Neural cell (in vitro differentiated cells): Measurements from ENCODE around the gene B4GALT1. TPM values are rescaled to one million over a fixed set of nuclear protein-coding genes. Genes with fewer than 3 reads are reported as not detected.

Experiments
- H2AFZ ChIP-seq: fragments of 200-600, 300-800 bp; sonication (generic), shearing (Covaris generic); 2 replicates; pipeline ENCODE4 v1.6.0; 2014; ENCODE audit warnings: low read depth, mild to moderate bottlenecking, antibody characterized with exemption, low read length, moderate library complexity
- H3F3A ChIP-seq: fragments of 200-600 bp; shearing (Covaris generic); 2 replicates; pipeline ENCODE4 v1.6.1; 2016; ENCODE audit warnings: mild to moderate bottlenecking, moderate library complexity, mixed read lengths, antibody characterized with exemption, low read length; ENCODE audit not compliant: insufficient read depth, poor library complexity, severe bottlenecking
- H3K27ac ChIP-seq: fragments of 200-600, 300-800 bp; sonication (generic), shearing (Covaris generic); 2 replicates; pipeline ENCODE4 v1.5.1; 2014; ENCODE audit warnings: mild to moderate bottlenecking, low read length, moderate library complexity
- H3K27me3 ChIP-seq: fragments of 300-800, 200-600 bp; sonication (generic), shearing (Covaris generic); 2 replicates; pipeline ENCODE4 v1.6.0; 2014; ENCODE audit warnings: mild to moderate bottlenecking, low read depth, low read length, moderate library complexity; ENCODE audit not compliant: insufficient read depth
- H3K36me3 ChIP-seq: fragments of 300-800, 200-600 bp; sonication (generic), shearing (Covaris generic); 2 replicates; pipeline ENCODE4 v1.5.1; 2014; ENCODE audit warnings: mild to moderate bottlenecking, antibody characterized with exemption, low read length, moderate library complexity; ENCODE audit not compliant: insufficient read depth
- H3K4me2 ChIP-seq: fragments of 300-800, 200-600 bp; sonication (generic), shearing (Covaris generic); 2 replicates; pipeline ENCODE4 v1.6.0; 2014; ENCODE audit warnings: mild to moderate bottlenecking, low read length
- H3K4me3 ChIP-seq: fragments of 300-800, 200-600 bp; sonication (generic), shearing (Covaris generic); 2 replicates; pipeline ENCODE4 v1.5.1; 2014; ENCODE audit warnings: mild to moderate bottlenecking, low read length, moderate library complexity
- H3K79me2 ChIP-seq: fragments of 200-600 bp; shearing (Covaris generic); replicated peaks from 2 replicates; pipeline ENCODE4 v1.6.0; 2014; ENCODE audit warnings: mild to moderate bottlenecking, low read length, moderate library complexity; ENCODE audit not compliant: insufficient read depth
- H3K9ac ChIP-seq: fragments of 300-800, 200-600 bp; sonication (generic), shearing (Covaris generic); 2 replicates; pipeline ENCODE4 v1.6.1; 2016; ENCODE audit warnings: mild to moderate bottlenecking, low read length, mixed read lengths
- H3K9me2 ChIP-seq: fragments of 200-600 bp; shearing (Covaris generic); 2 replicates; pipeline ENCODE4 v1.6.1; 2016; ENCODE audit warnings: mild to moderate bottlenecking, low read length, mixed read lengths; ENCODE audit not compliant: insufficient read depth
- H3K9me3 ChIP-seq: fragments of 200-600, 300-800 bp; sonication (generic), shearing (Covaris generic); 2 replicates; pipeline ENCODE4 v1.6.1; 2016; ENCODE audit warnings: mild to moderate bottlenecking, mixed run types, low read length, moderate library complexity, mixed read lengths
- H4K20me1 ChIP-seq: fragments of 200-600 bp; shearing (Covaris generic); 2 replicates; pipeline ENCODE4 v1.6.1; 2016; ENCODE audit warnings: mild to moderate bottlenecking, mixed run types; ENCODE audit not compliant: insufficient read depth
- EP300 ChIP-seq: fragments of 450-650 bp; conservative IDR thresholded peaks from 2 replicates; pipeline ENCODE4 v1.6.1; 2014; ENCODE audit warnings: antibody characterized with exemption, mild to moderate bottlenecking, moderate library complexity; ENCODE audit not compliant: poor library complexity, severe bottlenecking
- EZH2 ChIP-seq: fragments of 200-600, 300-800 bp; shearing (Covaris generic), sonication (generic); IDR thresholded peaks from 2 replicates; pipeline ENCODE4 v1.6.1; 2014; ENCODE audit warnings: antibody characterized with exemption, low read length, borderline replicate concordance, mild to moderate bottlenecking; ENCODE audit not compliant: insufficient read depth, poor library complexity, severe bottlenecking
- MXI1 ChIP-seq: fragments of 450-650 bp; conservative IDR thresholded peaks from 2 replicates; pipeline ENCODE4 v1.6.1; 2014; ENCODE audit warnings: antibody characterized with exemption, mild to moderate bottlenecking; ENCODE audit not compliant: poor library complexity, severe bottlenecking
- POLR2AphosphoS5 ChIP-seq: IDR thresholded peaks from 2 replicates; pipeline ENCODE4 v1.6.1; 2012
- RAD21 ChIP-seq: fragments of 450-650 bp; conservative IDR thresholded peaks from 2 replicates; pipeline ENCODE4 v1.6.1; 2014; ENCODE audit warnings: antibody characterized with exemption, mild to moderate bottlenecking, moderate library complexity
- SMC3 ChIP-seq: fragments of 450-650 bp; conservative IDR thresholded peaks from 2 replicates; pipeline ENCODE4 v1.6.1; 2014; ENCODE audit warnings: antibody characterized with exemption, mild to moderate bottlenecking, moderate library complexity; ENCODE audit not compliant: poor library complexity
- TAF1 ChIP-seq: IDR thresholded peaks from 2 replicates; pipeline ENCODE4 v1.6.1; 2012; ENCODE audit warnings: low read depth
- polyA plus RNA-seq: library from polyadenylated mRNA; depleted of rRNA; stranded (reverse); fragments of >200 nt; gene quantifications from 2 replicates; pipeline ENCODE4 v1.2.3, GENCODE V29; 2014
- TF ChIP-seq, protein P1 (sequence below): IDR thresholded peaks from 2 replicates; pipeline ENCODE4 v1.6.1; 2012; ENCODE audit warnings: borderline replicate concordance
- TF ChIP-seq, protein P2 (sequence below): fragments of 450-650 bp; IDR thresholded peaks from 2 replicates; pipeline ENCODE4 v1.5.1; 2014; ENCODE audit warnings: antibody characterized with exemption, mild to moderate bottlenecking, moderate library complexity; ENCODE audit not compliant: poor library complexity, severe bottlenecking

Gene B4GALT1
- polyA plus RNA-seq, 1 donor from 2014 or later, result 0.41 TPM

DNA sequence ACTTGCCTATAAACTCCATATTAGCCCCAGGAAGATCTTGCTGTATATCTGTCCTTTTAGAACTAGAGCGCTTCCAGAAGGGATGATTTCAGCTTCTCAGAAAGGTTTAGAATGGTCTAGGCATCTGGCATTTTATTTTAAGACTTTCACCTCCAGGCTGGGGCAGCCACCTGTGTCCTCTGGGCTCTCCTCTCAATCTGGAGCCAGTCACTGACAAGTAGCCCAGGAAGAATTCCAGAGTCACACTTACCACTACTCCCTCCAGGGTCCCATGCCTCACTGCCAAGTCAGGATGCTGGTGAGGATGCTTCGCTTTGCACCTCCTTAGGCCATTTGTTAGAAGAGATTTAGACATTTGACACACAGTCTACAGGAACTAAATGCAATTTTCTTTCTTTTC, 20.8 kb downstream of the B4GALT1 start:
- no peak overlapping the region for H3K4me2 ChIP-seq
- no peaks in the 10 kb centered on the region for H3F3A ChIP-seq
- no peaks in the 10 kb centered on the region for H3K36me3 ChIP-seq
- H2AFZ ChIP-seq, result no peak overlapping the region
- no peak overlapping the region for H3K27ac ChIP-seq
- no peak overlapping the region for H3K9ac ChIP-seq
- no peaks in the 10 kb centered on the region for H3K27me3 ChIP-seq
- no peaks in the 10 kb centered on the region for H4K20me1 ChIP-seq
- H3K79me2 ChIP-seq, result no peaks in the 10 kb centered on the region
- no peaks in the 10 kb centered on the region for H3K9me2 ChIP-seq
- no peak overlapping the region for H3K4me3 ChIP-seq
- H3K9me3 ChIP-seq, result no peaks in the 10 kb centered on the region
- TF ChIP-seq SMC3 (no peak), EZH2 (no peak), TAF1 (no peak), POLR2AphosphoS5 (no peak), EP300 (no peak), MXI1 (no peak), RAD21 (no peak)
- TF ChIP-seq, protein P1, sequence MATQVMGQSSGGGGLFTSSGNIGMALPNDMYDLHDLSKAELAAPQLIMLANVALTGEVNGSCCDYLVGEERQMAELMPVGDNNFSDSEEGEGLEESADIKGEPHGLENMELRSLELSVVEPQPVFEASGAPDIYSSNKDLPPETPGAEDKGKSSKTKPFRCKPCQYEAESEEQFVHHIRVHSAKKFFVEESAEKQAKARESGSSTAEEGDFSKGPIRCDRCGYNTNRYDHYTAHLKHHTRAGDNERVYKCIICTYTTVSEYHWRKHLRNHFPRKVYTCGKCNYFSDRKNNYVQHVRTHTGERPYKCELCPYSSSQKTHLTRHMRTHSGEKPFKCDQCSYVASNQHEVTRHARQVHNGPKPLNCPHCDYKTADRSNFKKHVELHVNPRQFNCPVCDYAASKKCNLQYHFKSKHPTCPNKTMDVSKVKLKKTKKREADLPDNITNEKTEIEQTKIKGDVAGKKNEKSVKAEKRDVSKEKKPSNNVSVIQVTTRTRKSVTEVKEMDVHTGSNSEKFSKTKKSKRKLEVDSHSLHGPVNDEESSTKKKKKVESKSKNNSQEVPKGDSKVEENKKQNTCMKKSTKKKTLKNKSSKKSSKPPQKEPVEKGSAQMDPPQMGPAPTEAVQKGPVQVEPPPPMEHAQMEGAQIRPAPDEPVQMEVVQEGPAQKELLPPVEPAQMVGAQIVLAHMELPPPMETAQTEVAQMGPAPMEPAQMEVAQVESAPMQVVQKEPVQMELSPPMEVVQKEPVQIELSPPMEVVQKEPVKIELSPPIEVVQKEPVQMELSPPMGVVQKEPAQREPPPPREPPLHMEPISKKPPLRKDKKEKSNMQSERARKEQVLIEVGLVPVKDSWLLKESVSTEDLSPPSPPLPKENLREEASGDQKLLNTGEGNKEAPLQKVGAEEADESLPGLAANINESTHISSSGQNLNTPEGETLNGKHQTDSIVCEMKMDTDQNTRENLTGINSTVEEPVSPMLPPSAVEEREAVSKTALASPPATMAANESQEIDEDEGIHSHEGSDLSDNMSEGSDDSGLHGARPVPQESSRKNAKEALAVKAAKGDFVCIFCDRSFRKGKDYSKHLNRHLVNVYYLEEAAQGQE, result no peak
- TF ChIP-seq, protein P2, sequence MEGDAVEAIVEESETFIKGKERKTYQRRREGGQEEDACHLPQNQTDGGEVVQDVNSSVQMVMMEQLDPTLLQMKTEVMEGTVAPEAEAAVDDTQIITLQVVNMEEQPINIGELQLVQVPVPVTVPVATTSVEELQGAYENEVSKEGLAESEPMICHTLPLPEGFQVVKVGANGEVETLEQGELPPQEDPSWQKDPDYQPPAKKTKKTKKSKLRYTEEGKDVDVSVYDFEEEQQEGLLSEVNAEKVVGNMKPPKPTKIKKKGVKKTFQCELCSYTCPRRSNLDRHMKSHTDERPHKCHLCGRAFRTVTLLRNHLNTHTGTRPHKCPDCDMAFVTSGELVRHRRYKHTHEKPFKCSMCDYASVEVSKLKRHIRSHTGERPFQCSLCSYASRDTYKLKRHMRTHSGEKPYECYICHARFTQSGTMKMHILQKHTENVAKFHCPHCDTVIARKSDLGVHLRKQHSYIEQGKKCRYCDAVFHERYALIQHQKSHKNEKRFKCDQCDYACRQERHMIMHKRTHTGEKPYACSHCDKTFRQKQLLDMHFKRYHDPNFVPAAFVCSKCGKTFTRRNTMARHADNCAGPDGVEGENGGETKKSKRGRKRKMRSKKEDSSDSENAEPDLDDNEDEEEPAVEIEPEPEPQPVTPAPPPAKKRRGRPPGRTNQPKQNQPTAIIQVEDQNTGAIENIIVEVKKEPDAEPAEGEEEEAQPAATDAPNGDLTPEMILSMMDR, result no peak

DNA sequence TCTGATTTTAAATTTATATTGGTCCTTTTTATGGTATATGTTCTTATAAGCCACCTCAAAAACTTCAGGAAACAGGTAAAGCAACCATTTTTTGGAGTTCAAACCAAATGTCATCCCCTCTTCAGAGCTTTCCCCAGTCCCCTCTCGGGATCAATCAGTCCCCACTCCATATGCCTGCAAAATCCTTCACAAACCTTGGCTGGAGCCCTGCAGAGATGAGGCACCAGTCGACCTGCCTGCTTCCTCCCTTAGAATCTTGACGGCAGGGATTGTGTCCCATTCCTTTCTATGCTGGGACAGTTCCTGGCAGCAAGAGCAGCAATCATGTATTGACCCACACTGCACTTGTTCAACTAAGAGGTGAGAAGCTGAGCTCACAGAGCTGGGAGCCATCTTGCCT, 22.6 kb downstream of the B4GALT1 start:
- Histone ChIP-seq H3K9me3 (no peaks in the 10 kb centered on the region), H4K20me1 (no peaks in the 10 kb centered on the region), H3K9me2 (no peaks in the 10 kb centered on the region), H3K27me3 (no peaks in the 10 kb centered on the region), H3K36me3 (no peaks in the 10 kb centered on the region), H3K4me3 (no peak overlapping the region), H3K79me2 (no peaks in the 10 kb centered on the region), H3K27ac (no peak overlapping the region), H3K9ac (no peak overlapping the region), H2AFZ (no peak overlapping the region), H3K4me2 (no peak overlapping the region), H3F3A (no peaks in the 10 kb centered on the region)
- TF ChIP-seq TAF1 (no peak), MXI1 (no peak), RAD21 (no peak), POLR2AphosphoS5 (no peak), EP300 (no peak), EZH2 (no peak), SMC3 (no peak)
- TF ChIP-seq, protein P1, result no peak
- TF ChIP-seq, protein P2, result no peak
